MCF 10A (cell line): ENCODE results near the gene BCL6B. TPM values are rescaled to one million over a fixed set of nuclear protein-coding genes. Genes with fewer than 3 reads are reported as not detected.
"Not testable (repeated sequence)": the region's sequence is repeated elsewhere in the genome, so short reads cannot be mapped to it uniquely, and the experiment has no call there.

ENCODE experiments used
- BruUV-seq: library from RNA; stranded (reverse); fragments of 400-500 nt; replicated peaks from 2 replicates; lab custom pipeline; 2021; lab: Mats Ljungman, UMichigan
- CTCF ChIA-PET: fragments of 300-600 bp; sonication (Branson Sonifier 250); formaldehyde crosslinking; extraction: SDS; loops from one replicate; lab custom pipeline; 2021; ENCODE audit warnings: antibody characterized with exemption, inconsistent platforms; lab: Yijun Ruan, JAX
- POLR2A ChIA-PET: fragments of 300-600, 350-650 bp; sonication (Branson Sonifier 250); formaldehyde crosslinking; extraction: SDS; loops from one replicate; lab custom pipeline; 2020; ENCODE audit warnings: antibody characterized with exemption, inconsistent platforms; lab: Yijun Ruan, JAX
- DNase-seq: peaks from one replicate; pipeline ENCODE4 v3.0.0-alpha.2; 2018; ENCODE audit not compliant: unreplicated experiment
- H3K27ac Mint-ChIP-seq: one replicate; pipeline ENCODE4 v1.8.0; 2022; ENCODE audit warnings: mild to moderate bottlenecking, low read depth, mixed read lengths; ENCODE audit not compliant: unreplicated experiment
- H3K27me3 Mint-ChIP-seq: one replicate; pipeline ENCODE4 v1.8.0; 2022; ENCODE audit warnings: mixed read lengths; ENCODE audit not compliant: insufficient read depth, unreplicated experiment
- H3K36me3 Mint-ChIP-seq: one replicate; pipeline ENCODE4 v1.8.0; 2022; ENCODE audit warnings: mild to moderate bottlenecking, moderate library complexity, mixed read lengths; ENCODE audit not compliant: insufficient read depth, unreplicated experiment
- H3K4me1 Mint-ChIP-seq: one replicate; pipeline ENCODE4 v1.8.0; 2022; ENCODE audit warnings: mixed read lengths; ENCODE audit not compliant: insufficient read depth, unreplicated experiment
- H3K4me3 Mint-ChIP-seq: one replicate; pipeline ENCODE4 v1.8.0; 2022; ENCODE audit warnings: mild to moderate bottlenecking, moderate library complexity, mixed read lengths; ENCODE audit not compliant: unreplicated experiment
- H3K9me3 Mint-ChIP-seq: one replicate; pipeline ENCODE4 v1.8.0; 2022; ENCODE audit warnings: mixed read lengths; ENCODE audit not compliant: unreplicated experiment
- intact Hi-C: fragments of 100-400 bp; cut with micrococcal nuclease; formaldehyde crosslinking; loops from 2 replicates; pipeline ENCODE4 v1.14.1; 2022
- total RNA-seq: library from RNA; stranded (reverse); gene quantifications from 2 replicates; pipeline ENCODE4 v1.2.3, GENCODE V29; 2022
- TF ChIP-seq, protein P1 (sequence below): fragments of 200-600 bp; IDR thresholded peaks from one replicate; pipeline ENCODE4 v1.8.0; 2022; ENCODE audit warnings: antibody characterized with exemption, mild to moderate bottlenecking; ENCODE audit not compliant: unreplicated experiment

BCL6B gene
- total RNA-seq, 1 experiment from 2014 or later: not detected

DNA sequence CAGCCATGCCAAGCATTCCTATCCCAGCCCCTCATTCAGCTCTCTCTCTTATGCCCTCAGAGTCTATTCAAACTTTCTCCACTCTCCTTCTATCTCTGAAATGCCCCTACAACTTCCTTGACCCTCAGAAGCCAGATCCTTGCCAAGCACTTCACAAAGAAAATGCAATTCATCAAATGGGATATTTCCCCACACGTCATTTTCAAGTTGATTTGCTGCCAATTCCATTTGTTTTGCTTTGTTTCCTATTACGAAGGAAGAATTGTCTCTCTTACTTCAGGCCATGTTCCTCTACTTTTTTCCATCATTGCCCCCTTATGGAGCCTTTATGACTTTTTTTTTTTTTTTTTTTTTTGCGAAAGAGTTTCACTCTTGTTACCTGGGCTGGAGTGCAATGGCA is 36.2 kb upstream of the BCL6B start:
- no peak overlapping the region for H3K27ac Mint-ChIP-seq
- no peaks in the 10 kb centered on the region for H3K9me3 Mint-ChIP-seq
- H3K4me3 Mint-ChIP-seq: no peak overlapping the region
- DNase-seq: no peak
- no peaks in the 10 kb centered on the region for H3K36me3 Mint-ChIP-seq
- POLR2A ChIA-PET: no interaction called here
- intact Hi-C loops: no loop called here
- no peaks in the 10 kb centered on the region for H3K4me1 Mint-ChIP-seq
- no peaks in the 10 kb centered on the region for H3K27me3 Mint-ChIP-seq
- BruUV-seq: no TSS peak
- TF ChIP-seq, protein P1, sequence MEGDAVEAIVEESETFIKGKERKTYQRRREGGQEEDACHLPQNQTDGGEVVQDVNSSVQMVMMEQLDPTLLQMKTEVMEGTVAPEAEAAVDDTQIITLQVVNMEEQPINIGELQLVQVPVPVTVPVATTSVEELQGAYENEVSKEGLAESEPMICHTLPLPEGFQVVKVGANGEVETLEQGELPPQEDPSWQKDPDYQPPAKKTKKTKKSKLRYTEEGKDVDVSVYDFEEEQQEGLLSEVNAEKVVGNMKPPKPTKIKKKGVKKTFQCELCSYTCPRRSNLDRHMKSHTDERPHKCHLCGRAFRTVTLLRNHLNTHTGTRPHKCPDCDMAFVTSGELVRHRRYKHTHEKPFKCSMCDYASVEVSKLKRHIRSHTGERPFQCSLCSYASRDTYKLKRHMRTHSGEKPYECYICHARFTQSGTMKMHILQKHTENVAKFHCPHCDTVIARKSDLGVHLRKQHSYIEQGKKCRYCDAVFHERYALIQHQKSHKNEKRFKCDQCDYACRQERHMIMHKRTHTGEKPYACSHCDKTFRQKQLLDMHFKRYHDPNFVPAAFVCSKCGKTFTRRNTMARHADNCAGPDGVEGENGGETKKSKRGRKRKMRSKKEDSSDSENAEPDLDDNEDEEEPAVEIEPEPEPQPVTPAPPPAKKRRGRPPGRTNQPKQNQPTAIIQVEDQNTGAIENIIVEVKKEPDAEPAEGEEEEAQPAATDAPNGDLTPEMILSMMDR: no peak
- CTCF ChIA-PET: no interaction called here

DNA sequence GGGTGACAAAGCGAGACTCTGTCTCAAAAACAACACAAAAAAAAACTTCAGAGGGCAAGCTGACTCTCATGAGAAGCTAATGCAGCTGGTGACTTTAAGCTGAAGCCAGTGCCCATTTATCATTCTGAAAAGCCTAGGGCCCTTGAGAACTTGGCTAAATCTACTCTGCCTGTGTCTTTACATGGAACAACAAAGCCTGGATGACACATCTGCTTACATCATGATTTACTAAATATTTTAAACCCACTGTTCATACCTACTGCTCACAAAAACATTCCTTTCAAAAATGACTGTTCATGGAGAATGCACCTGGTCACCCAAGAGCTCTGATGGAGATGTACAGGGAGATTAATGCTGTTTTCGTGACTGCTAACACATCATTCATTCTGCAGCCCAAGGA is 33.1 kb upstream of the BCL6B start:
- Mint-ChIP-seq H3K4me3 (no peak overlapping the region), H3K27ac (no peak overlapping the region), H3K4me1 (no peaks in the 10 kb centered on the region), H3K36me3 (peaks cover 11% of the 10 kb centered on the region), H3K9me3 (no peaks in the 10 kb centered on the region), H3K27me3 (no peaks in the 10 kb centered on the region)
- ChIA-PET CTCF (interaction anchor here (0.6 to 2.3 kb wide), 4 partner anchors 14 to 340 kb away, joined by 3 to 16 read pairs (median 6); no protein-coding TSS in a partner anchor), POLR2A (interaction anchor here (0.6 to 0.9 kb wide), 3 partner anchors 79 to 201 kb away, joined by 3 to 4 read pairs (median 3); no protein-coding TSS in a partner anchor)
- BruUV-seq: no TSS peak
- DNase-seq: peak; percentile 3
- TF ChIP-seq, protein P1: no peak
- intact Hi-C loops: no loop called here

DNA sequence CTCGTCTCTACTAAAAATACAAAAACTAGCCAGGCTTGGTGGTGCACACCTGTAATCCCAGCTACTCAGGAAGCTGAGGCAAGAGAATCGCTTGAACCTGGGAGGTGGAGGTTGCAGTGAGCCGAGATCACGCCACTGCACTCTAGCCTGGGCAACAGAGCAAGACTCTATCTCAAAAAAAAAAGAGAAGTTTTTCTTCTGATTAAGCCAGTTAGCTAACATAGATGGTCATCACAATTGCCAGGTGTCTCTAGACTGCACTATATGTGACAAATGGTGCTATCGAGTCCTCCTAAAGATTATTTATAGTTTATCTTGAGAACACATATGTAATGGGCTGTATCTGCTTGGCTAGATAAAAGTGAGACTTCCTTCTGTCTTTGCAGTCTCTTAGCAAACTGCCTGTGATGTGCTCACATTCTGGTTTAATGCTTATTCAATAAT is 29.2 kb upstream of the BCL6B start:
- POLR2A ChIA-PET, H3K27me3 Mint-ChIP-seq: not testable (repeated sequence)
- peaks cover 22% of the 10 kb centered on the region for H3K36me3 Mint-ChIP-seq

DNA sequence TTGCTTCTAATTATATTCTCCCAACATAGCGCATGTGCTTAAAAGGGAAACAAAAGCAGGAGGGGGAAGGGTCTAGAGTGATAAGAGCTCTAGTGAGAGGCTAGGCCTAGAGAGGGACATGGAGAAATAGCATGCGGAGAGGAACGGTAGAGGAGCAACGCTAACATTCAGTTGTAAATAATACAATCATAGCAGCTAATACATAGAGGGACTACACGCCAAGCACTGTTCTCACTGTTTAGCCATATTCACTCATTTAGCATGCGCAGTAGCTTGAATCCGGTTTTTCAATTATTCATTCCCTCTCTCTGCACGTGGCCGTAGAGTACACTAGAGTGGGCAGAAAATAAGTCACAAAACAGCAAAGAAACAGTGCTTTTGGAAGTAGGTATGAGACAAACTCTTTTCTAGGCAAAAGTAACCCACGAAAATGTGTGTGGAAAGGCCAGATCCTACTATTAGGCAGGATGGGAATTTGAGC is 28.7 kb upstream of the BCL6B start:
- H3K27ac Mint-ChIP-seq: no peak overlapping the region
- ChIA-PET CTCF (interaction anchor here (0.7 to 1.6 kb wide), 3 partner anchors 80 to 327 kb away, joined by 3 to 4 read pairs (median 3); no protein-coding TSS in a partner anchor), POLR2A (interaction anchor here (0.6 to 2.0 kb wide), 2 partner anchors 18 to 196 kb away, joined by 3 to 5 read pairs; partner anchors contain the start of gene RNASEK)
- no peaks in the 10 kb centered on the region for H3K27me3 Mint-ChIP-seq
- intact Hi-C loops: no loop called here
- no TSS peak for BruUV-seq
- peaks cover 22% of the 10 kb centered on the region for H3K36me3 Mint-ChIP-seq
- no peaks in the 10 kb centered on the region for H3K9me3 Mint-ChIP-seq
- H3K4me1 Mint-ChIP-seq: no peaks in the 10 kb centered on the region
- no peak for DNase-seq
- no peak overlapping the region for H3K4me3 Mint-ChIP-seq
- TF ChIP-seq, protein P1: no peak

More for the DNA sequence above, 29.2 kb upstream of the BCL6B start:
- BruUV-seq, H3K9me3 Mint-ChIP-seq, intact Hi-C loops, H3K27ac Mint-ChIP-seq, DNase-seq, H3K4me1 Mint-ChIP-seq, H3K4me3 Mint-ChIP-seq: not testable (repeated sequence)
- CTCF ChIA-PET: interaction anchor here (0.7 to 1.6 kb wide), 3 partner anchors 79 to 327 kb away, joined by 3 to 4 read pairs (median 3); no protein-coding TSS in a partner anchor
